Endothelial cell of umbilical vein (primary cell): ENCODE measurements around the gene TEKTIP1. TPM values are rescaled to one million over a fixed set of nuclear protein-coding genes. Genes with fewer than 3 reads are reported as not detected.
A peak's percentile ranks its signal among the peaks of the same experiment; 100 is the strongest.

Experiments used
- BruUV-seq: library from RNA; stranded (reverse); fragments of 400-500 nt; replicated peaks from 2 replicates; lab custom pipeline; 2021; lab: Mats Ljungman, UMichigan
- CTCF ChIA-PET: fragments of 300-600, 350-600 bp; sonication (Branson Sonifier 250); formaldehyde crosslinking; loops from one replicate; lab custom pipeline; 2021; ENCODE audit warnings: antibody characterized with exemption, inconsistent platforms; lab: Charles Lee
- POLR2A ChIA-PET: fragments of 300-600, 350-600 bp; sonication (Branson Sonifier 250); formaldehyde crosslinking; loops from one replicate; lab custom pipeline; 2021; ENCODE audit warnings: antibody characterized with exemption, inconsistent platforms; lab: Charles Lee
- DNase-seq: peaks from one replicate; pipeline ENCODE4 v3.0.0-alpha.2; 2011; ENCODE audit warnings: low read depth, low spot score
- FAIRE-seq: peaks from 2 replicates; lab custom pipeline; 2011; peaks lifted over from hg19 to GRCh38; lab: Jason Lieb, UNC
- H2AFZ ChIP-seq: 2 replicates; pipeline ENCODE4 v1.6.0; 2012; ENCODE audit warnings: low read depth, low read length, control low read depth, inconsistent platforms
- H3K27ac ChIP-seq: 2 replicates; pipeline ENCODE4 v1.5.1; 2011; ENCODE audit warnings: low read depth, mild to moderate bottlenecking, control low read depth, low read length, moderate library complexity; ENCODE audit not compliant: insufficient read depth
- H3K27me3 ChIP-seq, 2 experiments: 2 replicates each; pipeline versions ENCODE4 v1.6.0 to v1.6.1; 2011; ENCODE audit warnings: low read length in 2 of 2, mixed read lengths in 1 of 2; ENCODE audit not compliant: control insufficient read depth in 2 of 2, insufficient read depth in 2 of 2
- H3K36me3 ChIP-seq, 2 experiments: 2 replicates in 1 of 2; 3 replicates in 1 of 2; pipeline ENCODE4 v1.5.1; 2011; ENCODE audit warnings: low read length in 2 of 2, mild to moderate bottlenecking in 1 of 2, moderate library complexity in 1 of 2; ENCODE audit not compliant: control insufficient read depth in 2 of 2, insufficient read depth in 2 of 2; ENCODE audit errors: extremely low read depth in 1 of 2
- H3K4me1 ChIP-seq: 3 replicates; pipeline ENCODE4 v1.5.1; 2011; ENCODE audit warnings: mild to moderate bottlenecking, low read length; ENCODE audit not compliant: control insufficient read depth, insufficient read depth; ENCODE audit errors: extremely low read depth
- H3K4me2 ChIP-seq: 2 replicates; pipeline ENCODE4 v1.6.1; 2011; ENCODE audit warnings: low read length, control low read depth, mixed read lengths; ENCODE audit not compliant: insufficient read depth
- H3K4me3 ChIP-seq, 3 experiments: fragments of 200-600 bp in 1 of 3; sonication (generic), shearing (Covaris generic) in 1 of 3; replicated peaks in 1 of 3; 2 replicates each; pipeline ENCODE4 v1.5.1; 2011 to 2016; ENCODE audit warnings: control low read depth in 3 of 3, low read length in 3 of 3, mild to moderate bottlenecking in 2 of 3, inconsistent platforms in 1 of 3, low read depth in 1 of 3, moderate library complexity in 1 of 3; ENCODE audit not compliant: insufficient read depth in 1 of 3
- H3K79me2 ChIP-seq: 2 replicates; pipeline ENCODE4 v1.6.0; 2012; ENCODE audit warnings: low read length, inconsistent platforms; ENCODE audit not compliant: control insufficient read depth, insufficient read depth
- H3K9ac ChIP-seq: replicated peaks from 2 replicates; pipeline ENCODE3; 2011; ENCODE audit warnings: low read length, control low read depth; ENCODE audit not compliant: insufficient read depth; ENCODE audit errors: extremely low read depth
- H3K9me1 ChIP-seq: replicated peaks from 3 replicates; pipeline ENCODE4 v1.6.0; 2011; ENCODE audit warnings: mild to moderate bottlenecking, low read length; ENCODE audit not compliant: control insufficient read depth, insufficient read depth; ENCODE audit errors: extremely low read depth
- H3K9me3 ChIP-seq: replicated peaks from 2 replicates; pipeline ENCODE4 v1.5.1; 2012; ENCODE audit warnings: low read length, inconsistent platforms; ENCODE audit not compliant: control insufficient read depth, insufficient read depth
- H4K20me1 ChIP-seq: replicated peaks from 2 replicates; pipeline ENCODE3; 2011; ENCODE audit warnings: mild to moderate bottlenecking, low read length; ENCODE audit not compliant: control insufficient read depth, insufficient read depth; ENCODE audit errors: extremely low read depth
- EZH2 ChIP-seq: IDR thresholded peaks from 2 replicates; pipeline ENCODE4 v1.6.1; 2012; ENCODE audit warnings: borderline replicate concordance, low read depth, mild to moderate bottlenecking, moderate library complexity, low read length, inconsistent platforms; ENCODE audit not compliant: severe bottlenecking
- FOS ChIP-seq: IDR thresholded peaks from 2 replicates; pipeline ENCODE4 v1.6.1; 2011; ENCODE audit warnings: mild to moderate bottlenecking, low read length, moderate library complexity, borderline replicate concordance; ENCODE audit not compliant: insufficient read depth
- GATA2 ChIP-seq: IDR thresholded peaks from 2 replicates; pipeline ENCODE4 v1.7.0; 2011; ENCODE audit warnings: low read depth, mild to moderate bottlenecking, moderate library complexity, mixed read lengths, low read length; ENCODE audit not compliant: insufficient read length, insufficient read depth
- JUN ChIP-seq: IDR thresholded peaks from 2 replicates; pipeline ENCODE4 v1.6.1; 2011; ENCODE audit warnings: borderline replicate concordance, low read depth; ENCODE audit not compliant: insufficient read length, insufficient read depth
- MYC ChIP-seq: IDR thresholded peaks from one replicate; pipeline ENCODE4 v1.6.1; 2011; ENCODE audit warnings: mild to moderate bottlenecking, low read depth, low read length
- POLR2A ChIP-seq: IDR thresholded peaks from 2 replicates; pipeline ENCODE4 v1.6.1; 2012; ENCODE audit warnings: low read depth, mild to moderate bottlenecking, control low read depth, low read length
- POLR2AphosphoS5 ChIP-seq: IDR thresholded peaks from 2 replicates; pipeline ENCODE4 v1.6.1; 2012; ENCODE audit warnings: low read depth, mild to moderate bottlenecking, control low read depth, low read length, moderate library complexity; ENCODE audit not compliant: insufficient read depth
- dilution Hi-C: fragments of 300-500 bp; cut with MboI; formaldehyde crosslinking; loops from one replicate; pipeline ENCODE4 v1.15.0; 2019; ENCODE audit warnings: low sequenced_read_pairs; ENCODE audit not compliant: extremely low pct_ligation_motif_present
- intact Hi-C: fragments of 100-400 bp; cut with micrococcal nuclease; formaldehyde crosslinking; loops from one replicate; pipeline ENCODE4 v1.10.0; 2022
- polyA plus RNA-seq, 4 experiments: library from polyadenylated mRNA; depleted of rRNA in 3 of 4; stranded (reverse) in 3 of 4; unstranded in 1 of 4; fragments of >200 nt; gene quantifications; 2 replicates each; pipeline versions ENCODE4 v1.2.1 to v1.2.3, GENCODE V29; 2011 to 2012; ENCODE audit warnings: missing spikeins in 1 of 4
- total RNA-seq: library from RNA; stranded (reverse); gene quantifications from 2 replicates; pipeline ENCODE4 v1.2.3, GENCODE V29; 2021
- TF ChIP-seq, protein P1 (sequence below): IDR thresholded peaks from 2 replicates; pipeline ENCODE4 v1.6.1; 2011; ENCODE audit not compliant: insufficient read depth, insufficient read length
- TF ChIP-seq, protein P2 (sequence below), 2 donors: IDR thresholded peaks; 1 replicate in 1 of 2; 2 replicates in 1 of 2; pipeline ENCODE4 v1.5.1; 2011; ENCODE audit warnings: low read length in 2 of 2, mild to moderate bottlenecking in 2 of 2, moderate library complexity in 2 of 2, control low read depth in 1 of 2, inconsistent platforms in 1 of 2, low read depth in 1 of 2; ENCODE audit not compliant: insufficient read depth in 1 of 2; ENCODE audit errors: extremely low read depth in 1 of 2

Gene TEKTIP1
- total and polyA plus RNA-seq, 2 donors (not counting 3 experiments of a cell fraction or from before 2014, with no cell fraction given): 0.73 TPM; not detected in 1

DNA sequence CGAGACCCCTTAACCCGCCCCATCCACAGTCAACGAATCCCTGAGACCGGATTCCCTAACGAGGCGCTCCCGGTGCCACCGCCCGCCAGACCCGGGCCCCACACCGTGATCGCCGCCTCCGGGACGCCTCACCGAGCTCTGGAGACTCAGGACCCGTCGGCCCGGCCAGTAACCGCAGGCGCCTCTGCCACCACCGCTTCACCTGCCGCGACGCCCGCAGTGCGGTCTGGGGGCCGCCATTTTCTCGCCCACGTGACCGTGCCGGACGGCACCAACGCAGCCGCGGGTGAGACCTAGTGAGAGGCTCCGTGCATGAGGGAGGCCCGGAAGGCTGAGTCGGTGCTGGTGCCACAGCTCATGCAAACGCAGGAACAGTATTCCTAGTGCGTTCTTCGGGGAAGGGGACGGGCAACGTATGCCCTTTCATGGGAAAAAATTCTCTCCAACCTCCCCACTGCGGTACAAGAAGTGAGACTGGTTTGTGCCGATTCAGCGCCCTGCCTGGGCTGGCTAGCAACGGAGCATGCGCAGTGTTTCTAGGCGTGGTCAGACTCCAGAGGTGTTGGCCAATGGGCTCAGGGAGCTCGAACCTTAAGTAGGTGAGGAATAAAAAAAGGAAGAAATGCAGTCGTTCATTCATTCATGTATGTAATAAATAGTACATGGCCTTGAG, 38.4 kb upstream of the TEKTIP1 start, which contains the start of gene DOHH:
DOHH (minus strand) TSS at position 246 of the 673 bp plus-strand sequence. CDS start 3,860 bp downstream, outside the sequence.
- Histone ChIP-seq H3K4me3 (peak within 1 kb of the TSS; percentile 73 to 87 (median 80)), H3K4me2 (peak within 1 kb of the TSS; percentile 87), H3K36me3 (peaks cover 0 to 8% of the 10 kb centered on the region in 2 experiments), H2AFZ (peak within 1 kb of the TSS; percentile 85), H3K9ac (peak within 1 kb of the TSS; percentile 91), H3K27ac (peak within 1 kb of the TSS; percentile 87), H3K4me1 (peaks cover 9% of the 10 kb centered on the region), H4K20me1 (no peaks in the 10 kb centered on the region), H3K79me2 (peaks cover 28% of the 10 kb centered on the region), H3K9me1 (no peaks in the 10 kb centered on the region), H3K9me3 (no peaks in the 10 kb centered on the region), H3K27me3 (no peaks in the 10 kb centered on the region)
- FAIRE-seq (peak; percentile 100), DNase-seq (peak; percentile 98)
- intact Hi-C loops (no loop called here), dilution Hi-C loops (no loop called here)
- ChIA-PET POLR2A (no interaction called here), CTCF (interaction anchor here (0.6 to 1.1 kb wide), 4 partner anchors 15 to 195 kb away, joined by 3 to 15 read pairs (median 4); no protein-coding TSS in a partner anchor)
- TF ChIP-seq EZH2: no peak
- no peak for TF ChIP-seq GATA2
- TF ChIP-seq POLR2AphosphoS5: peak; percentile 93
- peak; percentile 92 for TF ChIP-seq POLR2A
- TF ChIP-seq JUN: no peak
- no peak for TF ChIP-seq FOS
- TF ChIP-seq, protein P1, sequence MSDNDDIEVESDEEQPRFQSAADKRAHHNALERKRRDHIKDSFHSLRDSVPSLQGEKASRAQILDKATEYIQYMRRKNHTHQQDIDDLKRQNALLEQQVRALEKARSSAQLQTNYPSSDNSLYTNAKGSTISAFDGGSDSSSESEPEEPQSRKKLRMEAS: peak; percentile 93
- TF ChIP-seq, protein P2, sequence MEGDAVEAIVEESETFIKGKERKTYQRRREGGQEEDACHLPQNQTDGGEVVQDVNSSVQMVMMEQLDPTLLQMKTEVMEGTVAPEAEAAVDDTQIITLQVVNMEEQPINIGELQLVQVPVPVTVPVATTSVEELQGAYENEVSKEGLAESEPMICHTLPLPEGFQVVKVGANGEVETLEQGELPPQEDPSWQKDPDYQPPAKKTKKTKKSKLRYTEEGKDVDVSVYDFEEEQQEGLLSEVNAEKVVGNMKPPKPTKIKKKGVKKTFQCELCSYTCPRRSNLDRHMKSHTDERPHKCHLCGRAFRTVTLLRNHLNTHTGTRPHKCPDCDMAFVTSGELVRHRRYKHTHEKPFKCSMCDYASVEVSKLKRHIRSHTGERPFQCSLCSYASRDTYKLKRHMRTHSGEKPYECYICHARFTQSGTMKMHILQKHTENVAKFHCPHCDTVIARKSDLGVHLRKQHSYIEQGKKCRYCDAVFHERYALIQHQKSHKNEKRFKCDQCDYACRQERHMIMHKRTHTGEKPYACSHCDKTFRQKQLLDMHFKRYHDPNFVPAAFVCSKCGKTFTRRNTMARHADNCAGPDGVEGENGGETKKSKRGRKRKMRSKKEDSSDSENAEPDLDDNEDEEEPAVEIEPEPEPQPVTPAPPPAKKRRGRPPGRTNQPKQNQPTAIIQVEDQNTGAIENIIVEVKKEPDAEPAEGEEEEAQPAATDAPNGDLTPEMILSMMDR (IDR thresholded peaks at IDR 0.05; ENCODE audit: extremely low read depth in 1 of 2, insufficient read depth in 1 of 2, low read depth in 1 of 2, low read length in 2 of 2): no peak
- TF ChIP-seq MYC: peak; percentile 34
- BruUV-seq: no TSS peak
